Activated CD4-positive, alpha-beta T cell treated with anti-CD3 and anti-CD28 coated beads for 48 hours (primary cell): ENCODE data around the gene PRLR.
A peak's percentile ranks its signal among the peaks of the same experiment; 100 is the strongest.
"Not testable (repeated sequence)": the region's sequence is repeated elsewhere in the genome, so short reads cannot be mapped to it uniquely, and the experiment has no call there.

Source experiments
- DNase-seq: peaks from one replicate; pipeline ENCODE4 v3.0.0-alpha.2; 2020

PRLR gene

GRCh38 chr5:35066260-35066795 lies 164.0 kb downstream of the PRLR start:
- no peak for DNase-seq

GRCh38 chr5:35063414-35063813 lies 166.9 kb downstream of the PRLR start:
- DNase-seq = no peak

GRCh38 chr5:35061211-35061770 lies 169.0 kb downstream of the PRLR start:
- DNase-seq = no peak

- no peak for DNase-seq
These were observed 170.1 kb downstream of the PRLR start for GRCh38 chr5:35060236-35060635.

- DNase-seq = no peak
These were observed 171.0 kb downstream of the PRLR start for GRCh38 chr5:35059251-35059650.

GRCh38 chr5:35058374-35058788 lies 171.9 kb downstream of the PRLR start:
- no peak for DNase-seq

- DNase-seq = no peak
These were observed 173.6 kb downstream of the PRLR start for GRCh38 chr5:35056686-35057085.

- DNase-seq = no peak
These were observed 177.4 kb downstream of the PRLR start for GRCh38 chr5:35052838-35053237.

- no peak for DNase-seq
These were observed 179.7 kb downstream of the PRLR start for GRCh38 chr5:35050541-35051126.

GRCh38 chr5:35048910-35049309 lies 181.4 kb downstream of the PRLR start:
- DNase-seq = no peak

GRCh38 chr5:35047785-35048404 lies 182.4 kb downstream of the PRLR start, which contains the start of gene AGXT2:
Gene AGXT2, minus strand, starts transcription at chr5:35047949. Its CDS starts 57 bp downstream, at chr5:35047892.
- no peak for DNase-seq

- peak; percentile 6 for DNase-seq
These were observed 183.5 kb downstream of the PRLR start for GRCh38 chr5:35046774-35047173.

GRCh38 chr5:35045280-35045679 lies 185.0 kb downstream of the PRLR start:
- no peak for DNase-seq

GRCh38 chr5:35044649-35045048 lies 185.6 kb downstream of the PRLR start:
- DNase-seq = no peak

- no peak for DNase-seq
These were observed 187.5 kb downstream of the PRLR start for GRCh38 chr5:35042781-35043180.

GRCh38 chr5:35041261-35041660 lies 189.0 kb downstream of the PRLR start:
- DNase-seq = no peak

- no peak for DNase-seq
These were observed 191.4 kb downstream of the PRLR start for GRCh38 chr5:35038891-35039290.

- no peak for DNase-seq
These were observed 193.8 kb downstream of the PRLR start for GRCh38 chr5:35036536-35036935.

- not testable (repeated sequence) for DNase-seq
These were observed 194.4 kb downstream of the PRLR start for GRCh38 chr5:35035929-35036328.

GRCh38 chr5:35035271-35035670 lies 195.0 kb downstream of the PRLR start:
- no peak for DNase-seq

- DNase-seq = no peak
These were observed 197.9 kb downstream of the PRLR start for GRCh38 chr5:35032356-35032755.

GRCh38 chr5:35031276-35031675 lies 199.0 kb downstream of the PRLR start:
- no peak for DNase-seq

GRCh38 chr5:35030426-35031100 lies 199.7 kb downstream of the PRLR start:
- DNase-seq = no peak

- DNase-seq = peak; percentile 3
These were observed 201.0 kb downstream of the PRLR start for GRCh38 chr5:35029333-35029732.
